DND-41 (cell line): ENCODE data around the gene RCOR1.

ENCODE experiments used
- ATAC-seq: fragments of 200-7000 bp; cut with Tn5 transposase; 3 replicates; pipeline ENCODE4 v1.9.1; 2021; ENCODE audit warnings: low read depth; ENCODE audit not compliant: insufficient read depth
- DNase-seq: peaks from one replicate; pipeline ENCODE4 v3.0.0-alpha.2; 2020
- H2AFZ ChIP-seq: 2 replicates; pipeline ENCODE4 v1.6.0; 2012; ENCODE audit warnings: low read depth, low read length
- H3K27ac ChIP-seq: 2 replicates; pipeline ENCODE4 v1.5.1; 2012; ENCODE audit warnings: low read length, inconsistent platforms
- H3K27me3 ChIP-seq: fragments of 200-600 bp; sonication (generic); 2 replicates; pipeline ENCODE4 v1.6.0; 2012; ENCODE audit warnings: low read length, mild to moderate bottlenecking, inconsistent platforms; ENCODE audit not compliant: insufficient read depth, poor library complexity
- H3K36me3 ChIP-seq: 2 replicates; pipeline ENCODE4 v1.5.1; 2012; ENCODE audit warnings: low read length, inconsistent platforms; ENCODE audit not compliant: insufficient read depth
- H3K4me1 ChIP-seq: 2 replicates; pipeline ENCODE4 v1.5.1; 2012; ENCODE audit warnings: mild to moderate bottlenecking, low read length; ENCODE audit not compliant: insufficient read depth
- H3K4me2 ChIP-seq: 2 replicates; pipeline ENCODE4 v1.6.0; 2012; ENCODE audit warnings: mild to moderate bottlenecking, moderate library complexity, low read length, inconsistent platforms; ENCODE audit not compliant: insufficient read depth
- H3K4me3 ChIP-seq, 2 experiments: fragments of 200-600 bp in 1 of 2; shearing (Covaris generic) in 1 of 2; 2 replicates each; pipeline ENCODE4 v1.5.1; 2012 to 2016; ENCODE audit warnings: inconsistent platforms in 2 of 2, low read length in 2 of 2, mild to moderate bottlenecking in 2 of 2, low read depth in 1 of 2, moderate library complexity in 1 of 2
- H3K79me2 ChIP-seq: 2 replicates; pipeline ENCODE4 v1.6.0; 2012; ENCODE audit warnings: low read length, inconsistent platforms; ENCODE audit not compliant: insufficient read depth
- H3K9ac ChIP-seq: 2 replicates; pipeline ENCODE4 v1.6.0; 2012; ENCODE audit warnings: low read depth, mild to moderate bottlenecking, inconsistent platforms, low read length, moderate library complexity
- H3K9me3 ChIP-seq: 2 replicates; pipeline ENCODE4 v1.5.1; 2012; ENCODE audit warnings: low read length, moderate library complexity, mild to moderate bottlenecking, inconsistent platforms; ENCODE audit not compliant: insufficient read depth, severe bottlenecking
- H4K20me1 ChIP-seq: 2 replicates; pipeline ENCODE4 v1.6.0; 2012; ENCODE audit warnings: low read length; ENCODE audit not compliant: insufficient read depth
- EZH2 ChIP-seq: IDR thresholded peaks from 3 replicates; pipeline ENCODE4 v1.6.1; 2012; ENCODE audit warnings: borderline replicate concordance, low read depth, mild to moderate bottlenecking, moderate library complexity, low read length, inconsistent platforms; ENCODE audit not compliant: severe bottlenecking
- TF ChIP-seq, protein P1 (sequence below): IDR thresholded peaks from 2 replicates; pipeline ENCODE4 v1.5.1; 2012; ENCODE audit warnings: borderline replicate concordance, low read length, moderate library complexity, mild to moderate bottlenecking; ENCODE audit not compliant: poor library complexity, severe bottlenecking; ENCODE audit errors: extremely low read depth

The RCOR1 gene

DNA sequence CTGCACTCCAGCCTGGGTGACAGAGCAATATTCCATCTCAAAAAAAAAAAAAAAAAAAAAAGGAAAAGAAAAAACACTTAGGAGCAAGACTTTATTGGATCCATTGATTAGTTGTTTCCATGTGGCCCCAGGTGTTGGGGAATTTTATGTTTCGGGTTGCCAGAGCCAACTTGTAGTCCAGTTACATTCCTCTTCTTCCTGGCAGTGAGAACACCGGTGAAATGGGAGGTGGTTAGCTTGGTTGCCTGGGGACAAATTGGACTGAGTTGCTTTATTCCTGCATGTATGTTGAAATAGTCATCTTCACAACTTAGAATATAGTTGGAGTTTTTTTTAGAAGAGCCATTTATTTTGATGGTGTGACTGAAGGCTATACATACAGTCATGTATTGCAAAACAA is 12.6 kb downstream of the RCOR1 start:
- Histone ChIP-seq H3K27ac (no peak overlapping the region), H3K4me2 (no peak overlapping the region), H2AFZ (no peak overlapping the region), H3K9ac (no peak overlapping the region), H4K20me1 (peaks cover 39% of the 10 kb centered on the region; the same call in 1 of the 2 replicates), H3K4me3 (no peak overlapping the region), H3K9me3 (no peaks in the 10 kb centered on the region), H3K79me2 (peaks cover 94% of the 10 kb centered on the region), H3K27me3 (no peaks in the 10 kb centered on the region), H3K36me3 (peaks cover 9% of the 10 kb centered on the region), H3K4me1 (no peaks in the 10 kb centered on the region)
- ATAC-seq (no peak), DNase-seq (no peak)
- no peak for TF ChIP-seq EZH2
- TF ChIP-seq, protein P1, sequence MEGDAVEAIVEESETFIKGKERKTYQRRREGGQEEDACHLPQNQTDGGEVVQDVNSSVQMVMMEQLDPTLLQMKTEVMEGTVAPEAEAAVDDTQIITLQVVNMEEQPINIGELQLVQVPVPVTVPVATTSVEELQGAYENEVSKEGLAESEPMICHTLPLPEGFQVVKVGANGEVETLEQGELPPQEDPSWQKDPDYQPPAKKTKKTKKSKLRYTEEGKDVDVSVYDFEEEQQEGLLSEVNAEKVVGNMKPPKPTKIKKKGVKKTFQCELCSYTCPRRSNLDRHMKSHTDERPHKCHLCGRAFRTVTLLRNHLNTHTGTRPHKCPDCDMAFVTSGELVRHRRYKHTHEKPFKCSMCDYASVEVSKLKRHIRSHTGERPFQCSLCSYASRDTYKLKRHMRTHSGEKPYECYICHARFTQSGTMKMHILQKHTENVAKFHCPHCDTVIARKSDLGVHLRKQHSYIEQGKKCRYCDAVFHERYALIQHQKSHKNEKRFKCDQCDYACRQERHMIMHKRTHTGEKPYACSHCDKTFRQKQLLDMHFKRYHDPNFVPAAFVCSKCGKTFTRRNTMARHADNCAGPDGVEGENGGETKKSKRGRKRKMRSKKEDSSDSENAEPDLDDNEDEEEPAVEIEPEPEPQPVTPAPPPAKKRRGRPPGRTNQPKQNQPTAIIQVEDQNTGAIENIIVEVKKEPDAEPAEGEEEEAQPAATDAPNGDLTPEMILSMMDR, result no peak

DNA sequence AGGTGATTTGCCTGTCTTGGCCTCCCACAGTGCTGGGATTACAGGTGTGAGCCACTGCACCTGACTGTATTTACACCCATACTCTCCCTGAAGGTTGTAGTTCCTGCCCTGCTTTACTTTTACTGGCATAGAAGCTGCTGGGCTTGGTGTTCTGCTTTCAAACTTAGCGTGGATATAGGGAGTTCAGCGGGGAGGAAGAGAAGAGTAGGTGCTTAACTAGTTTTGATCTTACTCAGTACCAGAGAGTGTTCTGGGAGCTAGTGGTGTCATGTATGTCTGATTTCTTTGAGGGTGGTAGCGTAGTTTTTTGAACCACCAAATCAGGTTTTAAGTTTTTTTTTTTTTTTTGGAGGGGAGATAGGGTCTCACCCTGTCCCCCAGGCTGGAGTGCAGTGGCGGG is 13.8 kb downstream of the RCOR1 start:
- Histone ChIP-seq H3K27ac (no peak overlapping the region), H3K4me3 (no peak overlapping the region), H3K27me3 (no peaks in the 10 kb centered on the region), H3K9ac (no peak overlapping the region), H3K4me1 (no peaks in the 10 kb centered on the region), H3K79me2 (peaks cover 96% of the 10 kb centered on the region), H2AFZ (no peak overlapping the region), H3K36me3 (peaks cover 9% of the 10 kb centered on the region), H4K20me1 (peaks cover 41% of the 10 kb centered on the region; the same call in 1 of the 2 replicates), H3K9me3 (no peaks in the 10 kb centered on the region), H3K4me2 (no peak overlapping the region)
- DNase-seq, result no peak
- no peak for ATAC-seq
- TF ChIP-seq, protein P1, result no peak
- no peak for TF ChIP-seq EZH2

DNA sequence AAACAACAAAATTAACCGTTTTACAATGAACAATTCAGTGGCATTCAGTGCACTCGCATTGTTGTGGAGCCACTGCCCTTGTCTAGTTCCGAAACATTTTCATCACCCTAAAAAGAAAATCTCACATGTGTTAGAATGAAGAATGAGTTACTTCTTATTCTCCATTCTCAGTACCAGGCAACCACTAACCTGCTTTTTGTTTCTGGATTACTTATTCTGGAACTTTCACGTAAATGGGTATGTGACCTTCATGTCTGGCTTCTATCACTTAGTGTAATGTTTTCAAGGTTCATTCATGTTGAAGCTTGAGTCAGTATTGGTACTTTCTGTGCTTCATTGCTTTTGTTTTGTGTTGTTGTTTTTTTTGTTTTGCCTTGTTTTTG is 15.6 kb downstream of the RCOR1 start:
- Histone ChIP-seq H4K20me1 (peaks cover 47% of the 10 kb centered on the region; the same call in 1 of the 2 replicates), H3K4me2 (no peak overlapping the region)

More for the DNA sequence above, 15.6 kb downstream of the RCOR1 start:
- Histone ChIP-seq H3K9ac (no peak overlapping the region), H3K4me1 (no peaks in the 10 kb centered on the region), H2AFZ (no peak overlapping the region), H3K36me3 (peaks cover 15% of the 10 kb centered on the region), H3K9me3 (no peaks in the 10 kb centered on the region), H3K27me3 (no peaks in the 10 kb centered on the region), H3K27ac (no peak overlapping the region), H3K4me3 (no peak overlapping the region), H3K79me2 (peaks cover 96% of the 10 kb centered on the region)
- no peak for TF ChIP-seq EZH2
- TF ChIP-seq, protein P1, result no peak
- no peak for DNase-seq
- ATAC-seq, result no peak
